GM12891 (cell line): Measurements from ENCODE around the gene CYP2F1.
A peak's percentile ranks its signal among the peaks of the same experiment; 100 is the strongest.
"Not testable (repeated sequence)": the region's sequence is repeated elsewhere in the genome, so short reads cannot be mapped to it uniquely, and the experiment has no call there.

Source experiments
- DNase-seq: peaks from one replicate; pipeline ENCODE4 v3.0.0; 2011; ENCODE audit warnings: low spot score; ENCODE audit not compliant: insufficient read length
- FAIRE-seq: peaks from 2 replicates; lab custom pipeline; 2011; peaks lifted over from hg19 to GRCh38; lab: Jason Lieb, UNC
- PAX5 ChIP-seq: IDR thresholded peaks from 2 replicates; pipeline ENCODE4 v1.6.1; 2011; ENCODE audit warnings: low read length, moderate library complexity, mild to moderate bottlenecking; ENCODE audit not compliant: insufficient read depth, severe bottlenecking
- POLR2A ChIP-seq: IDR thresholded peaks from 2 replicates; pipeline ENCODE4 v1.6.1; 2011; ENCODE audit warnings: low read depth, low read length, control low read depth
- POLR2AphosphoS5 ChIP-seq: IDR thresholded peaks from 2 replicates; pipeline ENCODE4 v1.6.1; 2011; ENCODE audit warnings: low read depth, low read length, control low read depth
- POU2F2 ChIP-seq: IDR thresholded peaks from 2 replicates; pipeline ENCODE4 v1.6.1; 2011; ENCODE audit warnings: low read depth, mild to moderate bottlenecking, control low read depth, low read length, moderate library complexity
- SPI1 ChIP-seq: IDR thresholded peaks from 2 replicates; pipeline ENCODE4 v1.6.1; 2011; ENCODE audit warnings: low read depth, low read length, control low read depth
- TAF1 ChIP-seq: IDR thresholded peaks from 2 replicates; pipeline ENCODE4 v1.6.1; 2011; ENCODE audit warnings: low read depth, low read length, control low read depth

CYP2F1 gene

GRCh38 chr19:41098762-41099161 lies 15.5 kb upstream of the CYP2F1 start:
- FAIRE-seq, result no peak
- no peak for TF ChIP-seq POLR2AphosphoS5
- TF ChIP-seq PAX5, result no peak
- TF ChIP-seq POLR2A, result no peak

GRCh38 chr19:41102210-41102609 lies 12.0 kb upstream of the CYP2F1 start:
- not testable (repeated sequence) for FAIRE-seq, DNase-seq

More at GRCh38 chr19:41098762-41099161, 15.5 kb upstream of the CYP2F1 start:
- DNase-seq, result no peak

- no peak for FAIRE-seq
- TF ChIP-seq SPI1 (no peak), POU2F2 (no peak), TAF1 (no peak), POLR2AphosphoS5 (no peak), PAX5 (no peak), POLR2A (no peak)
These were observed 8.1 kb upstream of the CYP2F1 start for GRCh38 chr19:41106177-41106576.

GRCh38 chr19:41111296-41111695 lies 2.9 kb upstream of the CYP2F1 start:
- FAIRE-seq, result no peak
- no peak for TF ChIP-seq PAX5
- no peak for TF ChIP-seq POU2F2
- TF ChIP-seq POLR2A, result no peak
- no peak for TF ChIP-seq TAF1
- no peak for TF ChIP-seq POLR2AphosphoS5
- no peak for TF ChIP-seq SPI1

More at GRCh38 chr19:41106177-41106576, 8.1 kb upstream of the CYP2F1 start:
- no peak for DNase-seq

GRCh38 chr19:41111750-41112295 lies 2.4 kb upstream of the CYP2F1 start:
- TF ChIP-seq TAF1, result no peak
- no peak for TF ChIP-seq POU2F2
- no peak for TF ChIP-seq POLR2AphosphoS5
- no peak for TF ChIP-seq POLR2A
- no peak for TF ChIP-seq SPI1
- TF ChIP-seq PAX5, result no peak
- no peak for DNase-seq
- FAIRE-seq, result no peak

More at GRCh38 chr19:41111296-41111695, 2.9 kb upstream of the CYP2F1 start:
- DNase-seq, result no peak

- TF ChIP-seq TAF1 (no peak), POLR2A (no peak), PAX5 (no peak), POU2F2 (no peak), POLR2AphosphoS5 (no peak), SPI1 (no peak)
- DNase-seq (no peak), FAIRE-seq (no peak)
These were observed 1.4 kb upstream of the CYP2F1 start for GRCh38 chr19:41112728-41113290.

- DNase-seq (no peak), FAIRE-seq (no peak)
- no peak for TF ChIP-seq SPI1
- TF ChIP-seq POLR2A, result no peak
- TF ChIP-seq POU2F2, result no peak
- no peak for TF ChIP-seq TAF1
- TF ChIP-seq POLR2AphosphoS5, result no peak
- TF ChIP-seq PAX5, result no peak
These were observed 2.0 kb downstream of the CYP2F1 start for GRCh38 chr19:41116261-41116660.

- peak; percentile 69 for FAIRE-seq
- DNase-seq, result not testable (repeated sequence)
These were observed 7.0 kb downstream of the CYP2F1 start for GRCh38 chr19:41120929-41121911.

- not testable (repeated sequence) for DNase-seq, FAIRE-seq
These were observed 8.6 kb downstream of the CYP2F1 start for GRCh38 chr19:41122846-41123245.

- no peak for DNase-seq
- TF ChIP-seq TAF1 (no peak), POLR2A (no peak), POLR2AphosphoS5 (no peak), PAX5 (no peak), SPI1 (no peak), POU2F2 (no peak)
- FAIRE-seq, result no peak
These were observed 9.6 kb downstream of the CYP2F1 start for GRCh38 chr19:41123716-41124294.

GRCh38 chr19:41126765-41127203 lies 12.6 kb downstream of the CYP2F1 start:
- not testable (repeated sequence) for DNase-seq
- FAIRE-seq, result peak; percentile 88

- not testable (repeated sequence) for FAIRE-seq, DNase-seq
These were observed 13.1 kb downstream of the CYP2F1 start for GRCh38 chr19:41127362-41127761.

- peak; percentile 89 for FAIRE-seq
- not testable (repeated sequence) for DNase-seq
These were observed 13.6 kb downstream of the CYP2F1 start for GRCh38 chr19:41127801-41128300.
